Natural killer cell (primary cell): Measurements from ENCODE around the gene ATP2C1. TPM values are rescaled to one million over a fixed set of nuclear protein-coding genes. Genes with fewer than 3 reads are reported as not detected.

Source experiments
- ATAC-seq, 3 donors: fragments of 150-1000 bp in 2 of 3; fragments of 200-7000 bp in 1 of 3; cut with Tn5 transposase; 1 replicate in 1 of 3; 2 replicates in 2 of 3; pipeline ENCODE4 v1.10.0; 2021; ENCODE audit warnings: mild to moderate bottlenecking in 2 of 3, moderate library complexity in 2 of 3
- DNase-seq, 2 donors: peaks; one replicate each; pipeline versions ENCODE4 v3.0.0 to v3.0.0-alpha.2; 2013 to 2021; ENCODE audit warnings: mixed read lengths in 1 of 2
- H3K27ac ChIP-seq: one replicate; pipeline ENCODE4 v1.5.1; 2013; ENCODE audit warnings: mild to moderate bottlenecking, low read length
- H3K27me3 ChIP-seq: one replicate; pipeline ENCODE4 v1.6.1; 2013; ENCODE audit warnings: low read length; ENCODE audit not compliant: control insufficient read depth, insufficient read depth
- H3K36me3 ChIP-seq: one replicate; pipeline ENCODE4 v1.6.1; 2013; ENCODE audit warnings: low read length; ENCODE audit not compliant: control insufficient read depth, insufficient read depth
- H3K4me1 ChIP-seq: one replicate; pipeline ENCODE4 v1.6.1; 2013; ENCODE audit warnings: low read length; ENCODE audit not compliant: control insufficient read depth, insufficient read depth
- H3K4me3 ChIP-seq: one replicate; pipeline ENCODE4 v1.5.1; 2013; ENCODE audit warnings: low read length
- H3K9me3 ChIP-seq: one replicate; pipeline ENCODE4 v1.6.1; 2013; ENCODE audit warnings: low read length; ENCODE audit not compliant: control insufficient read depth, insufficient read depth
- H3K27ac Mint-ChIP-seq, 2 donors: one replicate each; pipeline ENCODE4 v1.8.0; 2022; ENCODE audit warnings: mild to moderate bottlenecking in 2 of 2, mixed read lengths in 2 of 2, moderate library complexity in 1 of 2
- H3K27me3 Mint-ChIP-seq, 2 donors: one replicate each; pipeline ENCODE4 v1.8.0; 2022; ENCODE audit warnings: low read depth in 2 of 2, mixed read lengths in 2 of 2
- H3K36me3 Mint-ChIP-seq: one replicate; pipeline ENCODE4 v1.8.0; 2022; ENCODE audit warnings: mixed read lengths
- H3K4me1 Mint-ChIP-seq, 2 donors: one replicate each; pipeline ENCODE4 v1.8.0; 2022; ENCODE audit warnings: mixed read lengths in 2 of 2
- H3K4me3 Mint-ChIP-seq: one replicate; pipeline ENCODE4 v1.8.0; 2022; ENCODE audit warnings: mild to moderate bottlenecking, moderate library complexity, mixed read lengths
- H3K9me3 Mint-ChIP-seq, 2 donors: one replicate each; pipeline ENCODE4 v1.8.0; 2022; ENCODE audit warnings: mixed read lengths in 2 of 2
- WGBS: methylation state at CpG from one replicate; pipeline ENCODE4 v1.1.7; 2013; ENCODE audit warnings: missing lambda C conversion rate; ENCODE audit not compliant: insufficient coverage; 5-methylcytosine and 5-hydroxymethylcytosine counted together
- intact Hi-C: fragments of 100-400 bp; cut with micrococcal nuclease; formaldehyde crosslinking; loops from one replicate; pipeline ENCODE4 v1.14.2; 2022
- total RNA-seq, 4 donors: library from RNA; stranded (reverse); fragments of 120-200 nt in 1 of 4; gene quantifications; one replicate each; pipeline versions ENCODE4 v1.2.3 to v1.2.4, GENCODE V29; 2013 to 2022
- TF ChIP-seq, protein P1 (sequence below): fragments of 200-600 bp; IDR thresholded peaks from one replicate; pipeline ENCODE4 v1.8.0; 2022; ENCODE audit warnings: antibody characterized with exemption

The ATP2C1 gene
- total RNA-seq, 3 donors from 2014 or later (not counting 1 experiment from before 2014, with no cell fraction given): 58.8 to 72.9 (median 60.6) TPM

DNA sequence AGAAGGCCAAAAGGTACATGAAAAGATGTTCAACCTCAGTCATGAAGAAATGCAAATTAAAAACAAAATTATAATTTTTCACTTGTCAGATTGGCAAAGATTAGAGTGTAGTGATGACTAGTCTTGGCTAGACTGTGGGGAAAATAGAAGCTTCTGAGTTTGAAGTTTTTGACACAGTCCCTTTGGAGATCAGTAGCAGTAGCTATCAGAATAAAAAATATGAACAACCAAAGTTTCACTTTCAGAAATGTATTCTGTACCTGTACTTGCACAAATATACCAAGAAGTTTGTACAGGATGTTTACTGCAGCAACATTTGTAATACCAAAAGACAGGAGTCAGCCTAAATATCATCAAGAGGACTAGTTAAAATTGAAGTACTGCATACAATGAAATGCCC is 14.1 kb downstream of the ATP2C1 start:
- H3K9me3 ChIP-seq: no peaks in the 10 kb centered on the region
- H3K4me1 ChIP-seq: no peaks in the 10 kb centered on the region
- peaks cover 46 to 47% of the 10 kb centered on the region in 2 donors for H3K4me1 Mint-ChIP-seq
- DNase-seq (no peak), ATAC-seq (no peak)
- H3K9me3 Mint-ChIP-seq: no peaks in the 10 kb centered on the region
- intact Hi-C loops: no loop called here
- no peak overlapping the region for H3K27ac Mint-ChIP-seq
- no peaks in the 10 kb centered on the region for H3K36me3 ChIP-seq
- no peaks in the 10 kb centered on the region for H3K27me3 ChIP-seq
- TF ChIP-seq, protein P1, sequence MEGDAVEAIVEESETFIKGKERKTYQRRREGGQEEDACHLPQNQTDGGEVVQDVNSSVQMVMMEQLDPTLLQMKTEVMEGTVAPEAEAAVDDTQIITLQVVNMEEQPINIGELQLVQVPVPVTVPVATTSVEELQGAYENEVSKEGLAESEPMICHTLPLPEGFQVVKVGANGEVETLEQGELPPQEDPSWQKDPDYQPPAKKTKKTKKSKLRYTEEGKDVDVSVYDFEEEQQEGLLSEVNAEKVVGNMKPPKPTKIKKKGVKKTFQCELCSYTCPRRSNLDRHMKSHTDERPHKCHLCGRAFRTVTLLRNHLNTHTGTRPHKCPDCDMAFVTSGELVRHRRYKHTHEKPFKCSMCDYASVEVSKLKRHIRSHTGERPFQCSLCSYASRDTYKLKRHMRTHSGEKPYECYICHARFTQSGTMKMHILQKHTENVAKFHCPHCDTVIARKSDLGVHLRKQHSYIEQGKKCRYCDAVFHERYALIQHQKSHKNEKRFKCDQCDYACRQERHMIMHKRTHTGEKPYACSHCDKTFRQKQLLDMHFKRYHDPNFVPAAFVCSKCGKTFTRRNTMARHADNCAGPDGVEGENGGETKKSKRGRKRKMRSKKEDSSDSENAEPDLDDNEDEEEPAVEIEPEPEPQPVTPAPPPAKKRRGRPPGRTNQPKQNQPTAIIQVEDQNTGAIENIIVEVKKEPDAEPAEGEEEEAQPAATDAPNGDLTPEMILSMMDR: no peak
- H3K4me3 ChIP-seq: no peak overlapping the region
- no peaks in the 10 kb centered on the region for H3K36me3 Mint-ChIP-seq
- H3K27me3 Mint-ChIP-seq: no peaks in the 10 kb centered on the region
- no peak overlapping the region for H3K4me3 Mint-ChIP-seq
- no peak overlapping the region for H3K27ac ChIP-seq

DNA sequence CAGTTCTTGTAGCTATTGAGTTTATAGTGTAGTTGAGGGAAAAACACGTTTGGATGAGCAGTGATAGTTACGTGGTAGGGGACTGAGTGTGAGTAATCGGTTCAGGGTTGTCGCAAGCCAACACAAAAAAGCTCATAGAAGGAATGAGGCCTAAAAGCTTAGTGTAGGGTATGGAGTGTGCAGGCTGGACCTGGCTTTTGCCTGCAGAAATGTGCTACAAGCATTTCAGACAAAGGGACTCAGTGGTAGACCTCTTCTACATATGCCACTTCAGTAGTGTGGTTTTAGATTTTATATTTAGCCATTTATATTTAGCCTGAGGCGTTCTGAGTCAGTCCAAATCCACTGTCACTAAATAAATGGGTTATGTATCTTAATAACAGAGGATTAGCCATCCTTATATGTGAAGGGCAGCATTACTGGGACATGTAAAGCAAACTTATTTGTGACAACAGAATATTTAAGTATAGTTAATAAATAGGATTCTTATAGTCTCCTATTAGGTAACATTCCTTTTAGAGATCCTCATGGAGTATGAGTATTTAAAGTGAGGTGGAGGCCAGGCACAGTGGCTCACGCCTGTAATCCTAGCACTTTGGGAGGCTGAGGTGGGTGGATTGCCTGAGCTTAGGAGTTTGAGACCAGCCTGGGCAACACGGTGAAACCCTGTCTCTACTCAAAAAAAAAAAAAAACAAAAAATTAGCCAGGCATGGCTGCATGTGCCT is 21.8 kb downstream of the ATP2C1 start:
- intact Hi-C loops: no loop called here
- Histone ChIP-seq H3K4me1 (no peaks in the 10 kb centered on the region), H3K27me3 (no peaks in the 10 kb centered on the region), H3K36me3 (no peaks in the 10 kb centered on the region), H3K27ac (no peak overlapping the region), H3K9me3 (peaks cover 7% of the 10 kb centered on the region), H3K4me3 (no peak overlapping the region)
- ATAC-seq (no peak), DNase-seq (no peak)
- H3K36me3 Mint-ChIP-seq: no peaks in the 10 kb centered on the region
- 89% methylated on average over 5 of the region's 7 CpGs for WGBS
- peaks cover 28 to 37% of the 10 kb centered on the region in 2 donors for H3K4me1 Mint-ChIP-seq
- H3K9me3 Mint-ChIP-seq: no peaks in the 10 kb centered on the region
- H3K27me3 Mint-ChIP-seq: no peaks in the 10 kb centered on the region
- no peak overlapping the region for H3K4me3 Mint-ChIP-seq
- H3K27ac Mint-ChIP-seq: no peak overlapping the region
- TF ChIP-seq, protein P1: no peak

DNA sequence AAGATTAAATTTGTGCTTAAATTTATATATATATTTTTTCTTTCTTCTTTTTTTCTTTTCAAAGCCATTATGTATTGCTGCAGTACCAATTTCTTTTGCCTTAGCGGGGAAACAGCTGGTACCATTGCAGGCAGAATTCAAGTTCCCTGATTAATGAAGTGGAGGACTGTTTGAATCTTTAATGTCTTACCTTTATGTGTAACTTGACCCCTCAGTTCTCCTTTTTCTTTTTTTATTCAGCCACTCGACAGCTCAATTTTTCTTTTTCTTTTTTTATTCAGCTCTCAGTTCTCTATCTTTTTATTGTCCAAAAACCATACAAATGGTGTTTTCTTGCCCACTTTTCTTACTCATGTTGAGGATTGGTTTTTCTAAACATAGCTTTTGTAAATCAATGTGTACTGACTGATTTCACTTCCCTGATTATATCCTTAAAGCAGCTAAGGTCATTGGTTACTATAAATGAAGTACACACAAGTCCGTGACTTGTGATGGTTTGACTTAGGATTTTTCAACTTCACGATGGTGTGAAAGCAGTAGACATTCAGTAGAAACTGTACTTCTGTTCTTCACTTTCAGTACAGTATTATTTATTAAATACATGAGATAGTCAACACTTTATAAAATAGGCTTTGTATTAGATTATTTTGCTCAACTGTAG is 22.8 kb downstream of the ATP2C1 start:
- H3K36me3 ChIP-seq: no peaks in the 10 kb centered on the region
- Mint-ChIP-seq H3K27ac (no peak overlapping the region), H3K36me3 (no peaks in the 10 kb centered on the region), H3K4me3 (no peak overlapping the region), H3K27me3 (no peaks in the 10 kb centered on the region), H3K4me1 (peaks cover 32 to 37% of the 10 kb centered on the region in 2 donors), H3K9me3 (no peaks in the 10 kb centered on the region)
- no peaks in the 10 kb centered on the region for H3K27me3 ChIP-seq
- H3K27ac ChIP-seq: no peak overlapping the region
- intact Hi-C loops: no loop called here
- H3K9me3 ChIP-seq: peaks cover 7% of the 10 kb centered on the region
- WGBS: 61% methylated on average over 2 of the region's 4 CpGs
- ATAC-seq (no peak), DNase-seq (no peak)
- TF ChIP-seq, protein P1: no peak
- H3K4me3 ChIP-seq: no peak overlapping the region
- H3K4me1 ChIP-seq: no peaks in the 10 kb centered on the region
